Renal cortex interstitium (tissue), 11 donors: ENCODE results near the gene ADRB2. TPM values are rescaled to one million over a fixed set of nuclear protein-coding genes. Genes with fewer than 3 reads are reported as not detected.
A peak's percentile ranks its signal among the peaks of the same experiment; 100 is the strongest.

ENCODE experiments used
- DNase-seq, 11 donors: peaks; one replicate each; pipeline ENCODE4 v3.0.0-alpha.2; 2013; ENCODE audit warnings: low read depth in 9 of 11, low spot score in 4 of 11; ENCODE audit errors: extremely low read depth in 1 of 11
- polyA plus RNA-seq, 3 donors: library from polyadenylated mRNA; unstranded; fragments of 120-200 nt; gene quantifications; one replicate each; pipeline ENCODE4 v1.2.1, GENCODE V29; 2013; ENCODE audit not compliant: insufficient read length in 3 of 3

Gene ADRB2
- polyA plus RNA-seq, 3 donors = 0.11 to 0.47 (median 0.23) TPM

DNA sequence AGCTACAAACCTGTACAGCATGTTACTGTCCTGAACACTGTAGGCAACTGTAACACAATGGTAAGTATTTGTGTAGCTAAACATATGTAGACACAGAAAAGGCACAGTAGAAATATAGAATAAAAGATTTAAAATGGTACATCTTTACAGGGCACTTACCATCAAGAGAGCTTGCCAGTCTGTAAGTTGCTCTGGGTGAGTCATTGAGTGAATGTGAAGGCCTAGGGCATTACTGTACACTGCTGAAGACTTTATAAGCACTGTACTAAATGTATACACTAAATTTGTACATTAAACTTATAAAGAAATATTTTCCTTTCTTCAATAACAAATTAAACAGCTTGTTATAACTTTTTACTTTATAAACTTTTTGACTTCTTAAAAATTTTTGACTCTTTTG is 20.5 kb downstream of the ADRB2 start:
- no peak for DNase-seq

DNA sequence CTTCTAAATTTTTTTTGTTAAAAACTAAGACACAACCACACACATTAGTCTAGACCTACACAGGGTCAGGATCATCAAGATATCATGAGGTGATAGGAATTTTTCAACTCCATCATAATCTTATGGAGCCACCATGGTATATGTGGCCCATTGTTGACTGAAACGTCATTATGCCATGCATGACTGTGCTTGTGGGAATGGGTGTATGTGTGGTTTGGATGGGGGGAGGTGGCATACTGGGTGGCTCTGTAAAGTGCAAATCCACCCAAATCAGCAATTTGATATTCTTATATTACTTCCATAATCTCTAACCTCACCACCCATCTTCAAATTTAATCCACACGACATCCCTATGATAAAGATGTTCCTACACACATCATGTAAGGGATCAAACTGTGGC is 21.0 kb downstream of the ADRB2 start:
- DNase-seq = no peak

DNA sequence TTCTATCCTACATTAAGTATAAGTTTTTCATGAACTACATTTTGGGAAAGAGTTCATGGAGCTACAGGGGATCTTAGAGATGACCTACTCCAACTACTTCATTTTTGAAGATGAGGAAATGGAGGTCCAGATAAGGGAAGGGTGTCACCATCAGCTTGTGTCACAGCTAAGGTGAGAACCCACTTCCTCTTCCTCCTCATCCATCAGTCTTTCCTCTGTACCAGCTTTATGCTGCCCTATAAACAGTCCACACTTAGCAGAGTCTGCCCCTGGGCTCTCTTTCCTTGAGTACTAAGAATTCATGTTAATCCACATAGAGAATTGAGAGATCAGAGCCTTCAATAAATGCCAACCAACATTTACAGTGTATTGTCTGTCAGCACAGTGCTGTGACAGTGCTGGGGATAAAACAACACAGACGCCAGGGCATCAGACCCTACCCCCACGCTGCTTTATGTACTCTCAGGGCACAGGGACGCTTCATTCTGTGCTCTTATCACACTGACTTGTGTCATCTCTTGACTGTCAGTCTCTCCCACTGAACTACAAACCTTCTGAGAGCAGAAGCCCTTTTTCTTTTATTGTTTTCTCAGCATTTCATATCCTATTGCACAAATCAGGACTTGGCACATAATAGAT is 22.1 kb downstream of the ADRB2 start:
- DNase-seq = no peak

DNA sequence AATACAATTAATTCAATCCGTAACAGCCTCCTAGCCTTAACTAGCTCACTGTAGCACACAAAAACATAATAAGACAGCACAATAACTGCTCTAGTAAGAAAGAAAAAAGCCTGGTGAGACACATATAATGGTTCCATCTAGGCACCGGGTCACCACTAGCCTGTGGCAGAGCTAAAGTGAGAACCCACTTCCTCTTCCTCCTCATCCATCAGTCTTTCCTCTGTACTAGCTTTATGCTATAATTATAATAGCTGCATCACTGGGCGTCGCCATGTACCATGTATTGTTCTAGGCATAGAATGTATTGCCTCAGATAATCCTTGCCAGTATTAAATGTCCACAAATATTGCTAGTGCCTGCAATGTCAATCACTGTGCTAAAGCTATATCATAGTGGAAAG is 23.1 kb downstream of the ADRB2 start:
- no peak for DNase-seq

DNA sequence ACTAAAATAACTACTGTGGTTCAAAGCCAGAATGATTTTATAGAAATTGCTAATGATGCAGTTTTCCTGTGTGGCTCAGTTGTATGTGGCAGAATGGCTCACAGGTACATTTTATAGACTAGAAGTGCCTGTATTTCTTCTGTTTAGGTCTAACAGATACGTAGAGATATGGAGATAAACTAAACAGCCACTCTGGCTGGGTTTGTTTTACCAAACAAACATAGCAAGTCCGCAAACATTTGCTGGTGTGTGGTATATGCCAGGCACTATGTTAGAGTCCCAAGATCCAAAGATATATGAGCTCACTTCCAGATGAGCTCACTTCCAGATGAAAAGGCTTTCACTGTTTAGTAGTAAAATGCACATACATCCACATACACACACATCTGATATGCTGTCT is 24.4 kb downstream of the ADRB2 start:
- no peak for DNase-seq

DNA sequence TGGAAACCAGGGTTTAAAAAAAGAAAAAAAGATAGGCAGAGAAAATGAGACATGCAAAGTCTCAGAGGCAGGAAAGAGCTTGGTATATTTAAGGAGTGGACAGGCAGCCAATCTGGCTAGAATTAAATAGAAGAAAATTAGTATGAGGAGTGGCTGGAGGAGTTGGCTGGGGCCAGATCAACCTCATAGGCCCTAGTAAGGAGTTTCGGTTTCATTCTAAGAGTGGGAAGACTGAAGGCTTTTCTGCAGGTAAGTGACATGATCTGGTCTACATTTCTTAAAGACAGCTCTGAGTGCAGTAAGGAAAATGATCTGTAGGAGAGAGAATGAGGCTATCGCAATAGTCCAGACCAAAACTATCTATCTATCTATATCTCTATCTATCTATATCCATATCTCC is 27.5 kb downstream of the ADRB2 start:
- DNase-seq = no peak

DNA sequence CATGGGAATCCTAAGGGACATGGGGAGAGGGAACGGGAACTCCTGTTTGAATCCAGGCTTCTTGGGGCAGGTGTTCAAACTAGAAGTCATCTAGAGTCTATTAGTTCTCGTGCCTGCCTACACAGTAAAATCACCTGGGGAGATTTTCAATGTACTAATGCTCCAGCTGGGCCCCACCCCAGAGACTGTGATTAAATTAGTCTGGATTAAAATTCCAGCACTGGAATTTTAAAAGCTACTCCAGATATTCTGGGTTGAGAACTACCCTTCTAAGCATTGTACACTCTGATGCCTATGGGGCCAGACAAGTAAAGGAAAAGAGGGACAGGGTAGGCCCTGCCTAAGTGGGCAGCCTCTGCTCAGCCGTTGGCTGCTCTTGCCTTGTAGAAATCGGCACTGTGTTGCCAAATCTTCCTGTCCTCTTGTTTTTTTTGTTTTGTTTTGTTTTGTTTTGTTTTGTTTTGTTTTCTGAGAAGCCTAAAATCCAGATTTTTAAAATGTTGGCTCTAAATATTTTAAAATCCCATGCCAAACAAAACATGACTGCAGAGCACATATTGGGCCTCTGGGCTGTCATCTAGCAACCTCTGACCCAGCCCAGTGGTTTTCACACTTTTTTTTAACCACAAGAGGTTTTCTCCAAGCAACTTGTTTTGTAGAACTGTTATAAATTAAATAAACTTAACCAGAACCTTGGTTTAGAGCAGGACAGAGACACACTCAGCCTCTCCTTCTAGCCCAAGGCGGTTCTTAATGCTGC is 29.0 kb downstream of the ADRB2 start:
- no peak for DNase-seq

DNA sequence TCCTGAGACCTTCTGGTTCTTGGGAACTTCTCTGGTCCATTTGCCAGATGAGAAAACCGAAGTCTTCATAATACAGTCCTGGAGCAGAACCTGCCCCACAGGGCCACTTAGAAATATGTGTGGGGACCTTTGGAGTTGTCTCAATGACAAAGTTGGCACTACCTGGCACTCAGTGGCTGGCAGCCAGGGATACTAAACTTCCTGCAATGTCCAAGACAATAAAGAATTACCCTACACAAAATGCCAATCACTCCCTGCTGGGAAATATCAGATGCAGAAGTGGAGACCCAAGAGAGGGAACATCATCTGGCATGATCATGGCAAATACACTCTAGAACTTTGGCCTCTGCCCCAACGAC is 29.6 kb downstream of the ADRB2 start:
- DNase-seq = no peak

DNA sequence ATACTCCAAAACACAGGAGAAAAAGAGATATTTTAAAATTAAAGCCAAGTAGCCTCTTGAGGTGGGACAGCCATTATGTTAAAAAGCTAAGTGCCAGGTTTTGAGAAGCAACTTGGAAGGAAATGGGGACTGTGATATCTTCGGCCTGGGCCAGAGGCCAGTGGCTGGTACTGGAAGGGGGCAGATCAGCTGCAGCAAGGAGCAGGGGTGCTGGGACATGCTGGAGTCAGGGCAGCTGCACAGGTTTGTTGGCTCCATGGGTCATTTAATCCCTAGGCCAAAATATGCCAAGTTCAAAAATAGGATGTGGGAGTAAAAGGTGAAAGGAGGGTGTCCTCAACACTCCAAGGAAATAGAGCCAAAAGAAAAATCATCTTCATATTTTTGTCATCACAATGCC is 30.0 kb downstream of the ADRB2 start:
- DNase-seq = no peak

DNA sequence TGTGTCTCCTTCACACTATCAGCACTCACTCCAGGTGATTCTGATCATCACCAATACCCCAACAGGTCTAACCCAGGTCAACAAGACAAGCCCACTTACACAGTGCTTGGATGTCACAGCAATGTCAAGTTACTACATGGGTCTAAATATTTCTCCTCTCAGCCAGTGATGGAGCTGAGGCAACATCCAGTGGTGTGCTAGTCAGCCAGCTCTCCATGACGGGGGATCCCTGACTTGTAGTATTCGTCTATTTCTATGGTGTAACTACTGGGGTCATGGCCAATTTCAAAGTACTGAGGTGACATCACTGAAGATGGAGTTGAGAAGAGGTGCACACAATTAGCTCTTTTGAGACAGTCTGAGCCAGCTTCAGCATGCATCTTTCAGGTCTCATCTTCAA is 31.1 kb downstream of the ADRB2 start:
- no peak for DNase-seq

DNA sequence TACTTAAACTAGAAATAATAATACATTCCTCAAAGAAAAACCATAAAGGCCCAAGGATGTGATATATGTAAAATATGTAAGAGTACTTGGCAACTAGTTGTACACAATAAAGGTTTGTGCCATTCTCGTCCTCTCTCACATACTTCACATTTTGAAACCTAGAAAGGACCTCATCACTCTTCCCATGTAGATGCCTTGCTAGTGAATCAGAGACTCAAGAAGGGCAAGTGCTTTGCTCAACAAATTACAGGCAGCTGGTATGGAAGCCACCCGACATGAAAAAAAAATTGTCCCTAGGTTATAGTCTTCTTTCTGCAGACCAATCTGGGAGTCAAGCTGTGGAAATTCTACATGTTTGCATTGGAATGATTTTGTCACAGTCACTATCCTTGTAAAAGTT is 31.7 kb downstream of the ADRB2 start:
- no peak for DNase-seq

DNA sequence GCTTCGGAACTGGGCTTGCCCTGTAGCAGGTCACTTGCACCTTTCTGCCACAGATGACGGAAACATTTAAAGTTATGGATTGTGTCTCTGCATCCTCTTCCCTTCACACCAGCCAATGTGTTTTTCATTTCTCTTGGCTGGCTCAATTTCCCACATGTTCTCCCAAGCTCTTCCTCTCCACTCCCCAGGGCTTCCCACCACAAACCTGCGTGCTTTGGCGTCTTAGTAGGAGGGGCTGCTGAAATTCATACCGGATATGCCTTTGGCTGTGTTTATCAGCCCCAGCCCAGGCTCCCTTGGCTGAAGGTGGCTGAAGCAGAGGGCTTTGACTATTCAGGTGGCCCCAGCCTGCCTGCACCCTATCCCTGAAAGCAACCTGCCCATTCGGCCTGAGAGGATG is 32.1 kb downstream of the ADRB2 start:
- DNase-seq = no peak

DNA sequence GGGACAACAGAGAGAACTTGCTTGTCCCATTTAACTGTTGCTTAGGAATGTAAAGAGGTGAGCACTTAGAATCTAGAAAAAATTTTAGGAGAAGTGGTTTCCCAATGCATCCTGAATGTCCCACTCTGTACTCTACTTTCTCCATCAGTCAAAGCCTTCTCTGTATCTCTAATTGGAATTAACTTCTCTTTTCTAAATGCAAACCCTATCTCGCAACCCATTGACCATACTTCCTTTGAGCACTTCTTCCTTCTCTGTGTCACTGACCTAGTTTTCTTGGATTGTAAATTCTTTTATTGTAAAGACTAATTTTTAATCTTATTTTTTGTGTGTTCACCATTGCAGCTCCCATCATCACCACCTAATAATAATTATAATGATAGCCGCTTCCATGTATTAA is 33.3 kb downstream of the ADRB2 start:
- DNase-seq = no peak

DNA sequence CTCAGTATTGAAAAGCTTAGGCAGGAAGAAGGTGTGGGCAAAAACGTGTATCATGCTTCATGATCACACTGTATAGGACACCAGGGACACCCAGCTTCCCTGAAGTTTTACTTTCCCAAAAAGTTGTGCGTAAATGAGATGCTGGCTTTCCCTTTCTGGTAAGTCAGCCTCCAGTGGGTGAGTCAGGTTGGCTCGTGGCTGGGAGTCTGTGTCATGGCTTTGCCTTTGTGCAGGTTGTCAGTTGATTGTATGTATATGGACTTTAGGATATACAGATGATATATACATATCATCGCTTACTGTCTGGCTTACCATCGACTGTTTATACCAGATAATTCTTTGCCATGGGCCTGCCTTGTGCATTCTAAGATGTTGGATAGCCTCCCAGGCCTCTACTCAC is 34.2 kb downstream of the ADRB2 start:
- DNase-seq = no peak

DNA sequence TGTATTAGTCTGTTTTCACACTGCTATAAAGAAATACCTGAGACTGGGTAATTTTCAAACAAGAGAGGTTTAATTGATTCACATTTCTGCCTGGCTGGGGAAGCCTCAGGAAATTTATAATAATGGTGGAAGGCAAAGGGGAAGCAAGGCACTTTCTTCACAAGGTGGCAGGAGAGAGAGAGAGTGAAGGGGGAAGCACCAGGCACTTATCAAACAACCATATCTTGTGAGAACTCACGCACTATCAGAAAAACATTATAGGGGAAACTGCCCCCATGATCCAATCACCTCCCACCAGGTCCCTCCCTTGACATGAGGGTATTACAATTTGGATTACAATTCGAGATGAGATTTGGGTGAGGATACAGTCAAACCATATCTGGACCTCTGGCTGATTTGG is 34.7 kb downstream of the ADRB2 start:
- DNase-seq = no peak

DNA sequence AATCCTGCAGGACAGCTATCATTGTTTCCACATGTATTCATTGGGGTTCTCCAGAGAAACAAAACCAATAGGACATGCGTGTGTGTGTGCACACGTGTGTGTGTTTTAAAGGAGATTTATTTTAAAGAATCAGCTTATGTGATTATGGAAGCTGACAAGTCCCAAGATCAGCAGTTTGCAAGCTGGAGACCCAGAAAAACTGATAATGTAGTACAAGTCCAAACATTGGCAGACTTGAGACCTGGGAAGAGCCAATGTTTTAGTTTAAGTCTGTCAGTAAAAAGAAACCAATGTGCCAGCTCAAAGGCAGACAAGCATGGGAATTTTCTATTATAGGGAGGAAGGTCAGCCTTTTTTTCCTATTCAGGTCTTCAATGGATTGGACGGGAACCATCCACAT is 35.3 kb downstream of the ADRB2 start:
- DNase-seq = no peak

DNA sequence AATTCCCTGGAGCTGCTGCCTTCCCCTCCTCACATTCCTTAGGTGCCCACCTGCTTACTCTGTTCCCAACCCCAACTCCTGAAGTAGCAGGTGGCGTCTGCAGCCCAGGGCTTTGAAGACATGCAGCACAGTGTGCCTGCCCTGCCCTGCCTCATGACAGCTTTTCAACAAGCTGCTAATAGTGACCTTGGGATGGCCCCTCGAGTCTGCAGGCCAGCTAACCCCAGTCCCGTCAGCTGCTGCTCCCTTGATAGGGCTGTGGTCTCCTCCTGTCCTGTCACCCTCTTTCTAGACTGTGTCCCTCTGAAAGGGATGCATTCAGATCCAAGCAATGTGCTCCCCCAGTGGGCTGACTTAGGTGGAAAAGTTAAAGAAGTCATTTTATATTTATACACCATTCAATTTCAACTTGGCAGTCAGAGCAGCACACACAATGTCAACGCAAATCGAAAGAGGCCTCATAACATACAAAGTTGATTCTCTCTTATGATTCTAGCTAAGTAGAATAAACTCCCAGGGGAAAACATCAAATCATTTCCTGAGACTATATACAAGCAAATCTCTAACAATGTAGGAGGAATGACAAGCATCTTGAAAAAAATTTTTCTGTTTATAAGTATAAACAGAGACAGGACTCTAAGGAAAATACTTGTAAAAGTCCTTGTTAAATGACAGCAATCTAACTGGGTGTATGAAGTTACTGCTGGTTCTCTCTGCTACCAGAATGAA is 37.9 kb downstream of the ADRB2 start:
- DNase-seq = peak in 7 of 11 donors; percentile 4 to 29 (median 11)

DNA sequence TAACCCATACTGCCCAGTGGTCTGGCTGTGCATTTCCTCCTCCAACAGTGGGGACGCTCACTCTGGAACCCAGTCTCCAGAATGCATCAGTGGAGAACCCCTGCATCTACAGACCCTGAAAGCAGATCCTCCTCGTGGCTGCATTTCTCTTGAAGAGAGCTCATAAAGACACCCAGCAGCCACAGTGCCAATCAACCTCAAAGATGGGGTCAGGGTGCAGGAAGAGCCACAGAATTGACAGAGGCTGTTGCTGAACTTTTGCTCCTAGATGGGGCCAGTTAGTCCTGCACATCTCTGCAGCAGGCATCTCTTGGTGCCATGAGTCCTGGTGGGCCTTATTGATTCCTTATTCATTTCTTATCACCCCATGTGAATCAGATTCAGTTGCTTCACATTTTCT is 39.6 kb downstream of the ADRB2 start:
- DNase-seq = no peak

DNA sequence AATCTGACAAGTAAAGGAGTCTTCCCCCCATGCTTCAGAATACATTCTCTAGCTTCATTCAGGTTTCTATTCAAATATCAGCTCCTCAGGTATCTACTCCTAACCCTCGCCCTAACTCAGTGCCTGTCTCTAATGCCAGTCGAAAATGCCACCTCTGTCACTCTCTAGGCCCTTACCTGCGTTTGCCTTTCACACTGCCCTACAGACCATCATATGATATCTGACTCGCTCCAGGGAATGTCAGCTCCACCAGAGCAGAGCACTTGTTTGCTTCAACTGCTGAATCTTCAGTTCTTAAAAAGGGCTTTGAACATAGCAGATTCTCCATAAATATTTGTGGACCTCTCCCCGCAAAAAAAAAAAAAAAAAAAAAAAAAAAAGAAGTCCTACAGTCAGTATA is 46.7 kb downstream of the ADRB2 start:
- no peak for DNase-seq

DNA sequence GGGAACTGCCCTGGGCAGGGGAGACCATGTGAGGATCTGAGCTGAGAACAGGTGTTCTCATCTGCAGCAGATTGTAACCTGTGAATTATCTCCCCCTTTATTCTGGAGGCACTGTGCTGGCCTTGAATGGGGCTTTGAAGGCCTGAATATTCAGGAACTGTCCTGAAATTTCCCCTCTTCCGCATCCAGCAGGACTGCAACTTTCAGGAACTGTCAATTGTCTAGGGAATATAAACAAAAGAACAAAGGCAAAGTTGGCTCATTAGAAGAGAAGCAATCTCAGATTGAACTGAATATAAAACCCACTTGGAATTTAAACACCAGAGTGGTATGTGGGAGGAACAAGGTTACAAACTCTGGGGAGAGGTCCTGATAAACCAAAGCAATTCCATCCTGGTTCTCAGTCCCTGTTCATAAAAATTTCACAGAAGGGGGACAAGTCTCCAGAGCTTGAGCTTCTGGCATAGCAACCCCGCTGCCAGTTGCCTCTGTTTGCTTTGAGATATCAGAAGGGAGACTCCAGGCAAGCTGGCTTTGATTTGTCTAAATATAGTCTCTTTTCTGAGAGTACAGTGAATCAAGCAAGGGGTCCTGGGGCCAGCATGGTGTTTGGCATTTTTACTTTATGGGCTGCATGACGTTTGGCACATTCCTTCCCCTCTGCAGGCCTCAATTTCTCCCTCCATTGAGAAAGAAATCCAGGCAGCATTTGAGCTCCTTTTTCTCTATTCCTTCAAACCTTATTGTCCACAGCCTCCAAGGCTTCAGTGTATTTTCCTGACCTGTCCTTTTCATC is 47.5 kb downstream of the ADRB2 start:
- no peak for DNase-seq
